HG03045 (cell line): Measurements from ENCODE around the gene BIRC7.

Experiments
- ATAC-seq: cut with Tn5 transposase; IDR thresholded peaks from one replicate; pipeline ENCODE4 v1.9.1; 2021; ENCODE audit warnings: mild to moderate bottlenecking, moderate library complexity; ENCODE audit not compliant: unreplicated experiment

Gene BIRC7

GRCh38 chr20:63261795-63262528 is 26.3 kb downstream of the BIRC7 start:
- no peak for ATAC-seq

- no peak for ATAC-seq
These were observed 27.1 kb downstream of the BIRC7 start for GRCh38 chr20:63262836-63263235.

- ATAC-seq = no peak
These were observed 28.3 kb downstream of the BIRC7 start for GRCh38 chr20:63264000-63264399.

- ATAC-seq = no peak
These were observed 28.8 kb downstream of the BIRC7 start for GRCh38 chr20:63264519-63264918.

- ATAC-seq = no peak
These were observed 30.3 kb downstream of the BIRC7 start for GRCh38 chr20:63265891-63266515.

- no peak for ATAC-seq
These were observed 32.0 kb downstream of the BIRC7 start for GRCh38 chr20:63267691-63268090.

- no peak for ATAC-seq
These were observed 32.6 kb downstream of the BIRC7 start for GRCh38 chr20:63268256-63268655.

GRCh38 chr20:63268671-63269439 is 33.1 kb downstream of the BIRC7 start:
- ATAC-seq = no peak

- ATAC-seq = no peak
These were observed 34.0 kb downstream of the BIRC7 start for GRCh38 chr20:63269724-63270123.

GRCh38 chr20:63270606-63271325 is 35.1 kb downstream of the BIRC7 start:
- no peak for ATAC-seq

- peak; percentile 84 for ATAC-seq
These were observed 36.7 kb downstream of the BIRC7 start, which contains the start of gene ARFGAP1 for GRCh38 chr20:63272105-63273058. Gene ARFGAP1, plus strand, starts transcription at chr20:63272813. Its CDS starts 2,768 bp downstream, at chr20:63275581.

- ATAC-seq = peak; percentile 12
These were observed 37.4 kb downstream of the BIRC7 start for GRCh38 chr20:63273059-63273579.

- no peak for ATAC-seq
These were observed 38.1 kb downstream of the BIRC7 start for GRCh38 chr20:63273635-63274380.

- no peak for ATAC-seq
These were observed 38.9 kb downstream of the BIRC7 start for GRCh38 chr20:63274381-63275228.

GRCh38 chr20:63275825-63276224 is 40.1 kb downstream of the BIRC7 start:
- ATAC-seq = no peak

- ATAC-seq = no peak
These were observed 41.3 kb downstream of the BIRC7 start for GRCh38 chr20:63276956-63277355.

GRCh38 chr20:63277466-63278272 is 42.0 kb downstream of the BIRC7 start:
- ATAC-seq = no peak
